Subcutaneous adipose tissue (tissue), 4 donors: ENCODE results near the gene UBE3B. TPM values are rescaled to one million over a fixed set of nuclear protein-coding genes. Genes with fewer than 3 reads are reported as not detected.

ENCODE experiments used
- total RNA-seq, 4 donors: library from RNA; depleted of rRNA; stranded (reverse); fragments of >200 nt; gene quantifications; one replicate each; pipeline ENCODE4 v1.1.0, GENCODE V29; 2016
- TF ChIP-seq, protein P1 (sequence below): fragments of 450-650 bp; IDR thresholded peaks from one replicate; pipeline ENCODE4 v1.5.1; 2016; ENCODE audit warnings: low read depth, mild to moderate bottlenecking, control low read depth, antibody characterized with exemption, moderate library complexity

Gene UBE3B
- total RNA-seq, 4 donors from 2014 or later, result 31.8 to 88.5 (median 45.4) TPM

- TF ChIP-seq, protein P1, sequence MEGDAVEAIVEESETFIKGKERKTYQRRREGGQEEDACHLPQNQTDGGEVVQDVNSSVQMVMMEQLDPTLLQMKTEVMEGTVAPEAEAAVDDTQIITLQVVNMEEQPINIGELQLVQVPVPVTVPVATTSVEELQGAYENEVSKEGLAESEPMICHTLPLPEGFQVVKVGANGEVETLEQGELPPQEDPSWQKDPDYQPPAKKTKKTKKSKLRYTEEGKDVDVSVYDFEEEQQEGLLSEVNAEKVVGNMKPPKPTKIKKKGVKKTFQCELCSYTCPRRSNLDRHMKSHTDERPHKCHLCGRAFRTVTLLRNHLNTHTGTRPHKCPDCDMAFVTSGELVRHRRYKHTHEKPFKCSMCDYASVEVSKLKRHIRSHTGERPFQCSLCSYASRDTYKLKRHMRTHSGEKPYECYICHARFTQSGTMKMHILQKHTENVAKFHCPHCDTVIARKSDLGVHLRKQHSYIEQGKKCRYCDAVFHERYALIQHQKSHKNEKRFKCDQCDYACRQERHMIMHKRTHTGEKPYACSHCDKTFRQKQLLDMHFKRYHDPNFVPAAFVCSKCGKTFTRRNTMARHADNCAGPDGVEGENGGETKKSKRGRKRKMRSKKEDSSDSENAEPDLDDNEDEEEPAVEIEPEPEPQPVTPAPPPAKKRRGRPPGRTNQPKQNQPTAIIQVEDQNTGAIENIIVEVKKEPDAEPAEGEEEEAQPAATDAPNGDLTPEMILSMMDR, result no peak
These were observed 10.6 kb upstream of the UBE3B start for GRCh38 chr12:109466821-109467220.

DNA sequence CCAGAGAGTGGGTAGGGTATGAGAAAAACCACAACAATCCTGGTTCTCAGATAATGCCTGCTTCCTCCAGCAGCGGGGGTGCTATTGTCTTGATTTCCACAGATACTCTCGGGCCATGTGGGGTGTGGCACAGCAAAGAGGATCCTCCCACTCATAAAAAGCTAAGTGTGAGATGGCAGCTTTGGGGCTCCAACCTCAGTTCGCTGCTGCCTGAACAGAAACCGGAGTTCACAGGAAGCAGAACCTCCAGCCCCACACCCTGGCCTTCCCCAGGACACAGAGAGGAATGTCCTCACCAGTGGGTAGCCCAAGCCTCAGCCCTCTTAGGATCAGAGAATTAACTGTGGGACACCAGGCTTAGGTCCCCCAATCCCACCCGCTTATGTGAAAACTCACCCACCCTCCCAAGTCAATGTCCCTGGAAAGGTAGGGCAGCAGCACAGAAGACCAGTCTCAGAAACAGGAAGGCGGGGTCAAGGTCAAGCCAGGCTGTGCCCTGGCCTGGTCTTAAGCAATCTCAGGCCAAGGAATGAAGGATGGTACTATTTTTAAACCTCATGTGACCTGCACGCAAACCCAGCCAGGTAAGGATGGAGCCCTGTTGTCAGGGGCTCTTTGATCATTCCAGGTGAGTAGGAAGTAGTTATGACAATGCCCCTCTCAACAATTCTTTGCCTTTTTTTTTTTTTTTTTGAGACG lies 9.3 kb upstream of the UBE3B start:
- TF ChIP-seq, protein P1, result no peak

DNA sequence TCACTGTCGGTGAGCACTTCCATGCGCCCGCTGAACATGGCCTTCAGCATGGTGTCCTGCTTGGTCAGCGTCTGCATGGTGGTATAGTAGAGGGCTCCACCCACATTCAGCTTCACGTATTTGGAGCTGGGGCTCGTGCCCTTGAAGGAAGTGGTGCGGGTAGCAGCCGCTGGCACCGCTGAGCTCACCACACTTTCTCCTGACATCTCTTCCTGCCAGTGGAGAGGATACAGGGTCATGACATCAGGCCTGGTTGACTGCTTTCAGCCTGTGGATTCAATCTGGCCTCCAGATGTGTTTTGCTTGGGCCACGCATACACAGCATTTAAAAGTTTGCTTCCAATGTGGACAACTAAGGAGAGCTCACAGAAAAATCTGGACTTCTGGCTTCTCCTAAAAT lies 7.9 kb upstream of the UBE3B start:
- TF ChIP-seq, protein P1, result no peak

GRCh38 chr12:109473006-109473405 lies 4.4 kb upstream of the UBE3B start:
- TF ChIP-seq, protein P1, result no peak

GRCh38 chr12:109475121-109475520 lies 2.3 kb upstream of the UBE3B start:
- TF ChIP-seq, protein P1, result no peak

GRCh38 chr12:109475993-109476806 lies 1.2 kb upstream of the UBE3B start:
- TF ChIP-seq, protein P1, result no peak

DNA sequence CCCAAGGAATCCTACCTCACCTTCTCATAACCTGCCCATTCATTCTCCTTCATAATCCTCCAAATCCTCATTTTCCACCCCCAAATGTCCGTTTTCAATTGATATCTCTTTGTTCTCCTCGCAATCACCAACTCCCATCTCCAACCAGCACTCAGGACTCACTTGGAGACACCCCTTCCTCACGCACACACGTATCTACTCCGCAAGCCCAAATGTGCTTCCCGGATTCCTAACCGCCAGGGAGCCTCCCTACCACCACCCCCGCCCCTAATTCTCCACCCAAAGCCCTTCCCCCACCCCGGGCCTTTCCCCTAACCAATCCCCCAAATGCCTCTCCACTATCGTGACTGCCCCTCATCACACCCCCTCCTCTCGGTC lies 638 bp upstream of the UBE3B start:
- TF ChIP-seq, protein P1, result no peak
